K562 (cell line): Measurements from ENCODE around the gene SPINT4. TPM values are rescaled to one million over a fixed set of nuclear protein-coding genes. Genes with fewer than 3 reads are reported as not detected.

Experiments
- BRCA1 ChIP-seq, 2 experiments: fragments of 450-650 bp in 1 of 2; sonication (generic) in 1 of 2; formaldehyde crosslinking in 1 of 2; IDR thresholded peaks; 2 replicates each; pipeline versions ENCODE4 v1.5.0 to v1.6.1; 2017 to 2020; ENCODE audit warnings: mild to moderate bottlenecking in 1 of 2, missing genetic modification reagents in 1 of 2
- FOXA1 ChIP-seq: fragments of 450-650 bp; IDR thresholded peaks from 2 replicates; pipeline ENCODE4 v1.6.1; 2016; ENCODE audit warnings: mild to moderate bottlenecking, borderline replicate concordance
- MED1 ChIP-seq: sonication (generic); formaldehyde crosslinking; IDR thresholded peaks from 2 replicates; pipeline ENCODE4 v1.8.1; 2023; ENCODE audit warnings: missing genetic modification reagents, borderline replicate concordance
- TSHZ1 ChIP-seq: fragments of 250-450 bp; sonication (Bioruptor Pico); IDR thresholded peaks from 2 replicates; pipeline ENCODE4 v1.4.0; 2020; ENCODE audit warnings: mild to moderate bottlenecking, moderate library complexity
- ZBTB49 ChIP-seq: sonication (generic); formaldehyde crosslinking; IDR thresholded peaks from 2 replicates; pipeline ENCODE4 v1.8.0; 2022; ENCODE audit warnings: missing genetic modification reagents, mild to moderate bottlenecking, borderline replicate concordance
- ZNF217 ChIP-seq: sonication (generic); formaldehyde crosslinking; IDR thresholded peaks from 2 replicates; pipeline ENCODE4 v1.8.0; 2022; ENCODE audit warnings: mild to moderate bottlenecking, missing genetic modification reagents
- polyA plus RNA-seq, 8 experiments: library from polyadenylated mRNA; depleted of rRNA in 4 of 8; stranded (reverse) in 5 of 8; unstranded in 3 of 8; fragments of >200 nt; fragmentation: Nextera tagmentation in 2 of 8; fragmentation: Illumina TruSeq in 1 of 8; extraction: Ambion mirVana in 2 of 8; extraction: Trizol in 1 of 8; gene quantifications; 2 replicates each; pipeline versions ENCODE4 v1.2.1 to v1.2.3, GENCODE V29; 2011 to 2014; ENCODE audit warnings: inconsistent platforms in 1 of 8, missing spikeins in 1 of 8
- total RNA-seq, 7 experiments: library from RNA; depleted of rRNA in 6 of 7; stranded (reverse); fragments of >200 nt in 6 of 7; fragmentation: Illumina TruSeq in 2 of 7; extraction: Trizol in 2 of 7; gene quantifications; 2 replicates each; pipeline versions ENCODE4 v1.2.1 to v1.2.3, GENCODE V29; 2011 to 2021; ENCODE audit warnings: low replicate concordance in 1 of 7
- TF ChIP-seq, protein P1 (sequence below): fragments of 450-650 bp; formaldehyde crosslinking; IDR thresholded peaks from 2 replicates; pipeline ENCODE4 v1.4.0; 2022; ENCODE audit warnings: mild to moderate bottlenecking, moderate library complexity
- TF ChIP-seq, protein P2 (sequence below): sonication (generic); formaldehyde crosslinking; IDR thresholded peaks from 2 replicates; pipeline ENCODE4 v1.8.1; 2023; ENCODE audit warnings: mild to moderate bottlenecking, missing genetic modification reagents, moderate library complexity

The SPINT4 gene
- total and polyA plus RNA-seq, 9 of the 15 experiments (the other 6 are each of a cell fraction or from before 2014, with no cell fraction given): not detected

GRCh38 chr20:45735552-45735951 lies 13.4 kb downstream of the SPINT4 start (continued):
- TF ChIP-seq MED1 (CRISPR knock-in tag) (no peak), BRCA1 (IDR thresholded peaks at IDR 0.05) (no peak), BRCA1 (CRISPR knock-in tag; IDR thresholded peaks at IDR 0.05) (no peak), FOXA1 (no peak), TSHZ1 (CRISPR knock-in tag) (no peak), ZBTB49 (no peak), ZNF217 (CRISPR knock-in tag) (no peak)
- TF ChIP-seq, protein P1, sequence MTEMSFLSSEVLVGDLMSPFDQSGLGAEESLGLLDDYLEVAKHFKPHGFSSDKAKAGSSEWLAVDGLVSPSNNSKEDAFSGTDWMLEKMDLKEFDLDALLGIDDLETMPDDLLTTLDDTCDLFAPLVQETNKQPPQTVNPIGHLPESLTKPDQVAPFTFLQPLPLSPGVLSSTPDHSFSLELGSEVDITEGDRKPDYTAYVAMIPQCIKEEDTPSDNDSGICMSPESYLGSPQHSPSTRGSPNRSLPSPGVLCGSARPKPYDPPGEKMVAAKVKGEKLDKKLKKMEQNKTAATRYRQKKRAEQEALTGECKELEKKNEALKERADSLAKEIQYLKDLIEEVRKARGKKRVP: no peak
- TF ChIP-seq, protein P2, sequence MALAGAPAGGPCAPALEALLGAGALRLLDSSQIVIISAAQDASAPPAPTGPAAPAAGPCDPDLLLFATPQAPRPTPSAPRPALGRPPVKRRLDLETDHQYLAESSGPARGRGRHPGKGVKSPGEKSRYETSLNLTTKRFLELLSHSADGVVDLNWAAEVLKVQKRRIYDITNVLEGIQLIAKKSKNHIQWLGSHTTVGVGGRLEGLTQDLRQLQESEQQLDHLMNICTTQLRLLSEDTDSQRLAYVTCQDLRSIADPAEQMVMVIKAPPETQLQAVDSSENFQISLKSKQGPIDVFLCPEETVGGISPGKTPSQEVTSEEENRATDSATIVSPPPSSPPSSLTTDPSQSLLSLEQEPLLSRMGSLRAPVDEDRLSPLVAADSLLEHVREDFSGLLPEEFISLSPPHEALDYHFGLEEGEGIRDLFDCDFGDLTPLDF (CRISPR knock-in tag): no peak
- TF ChIP-seq, all 486 proteins: peak for 0
